GM18505 (cell line): ENCODE measurements around the gene ANKRD42.

ENCODE experiments used
- ATAC-seq: cut with Tn5 transposase; IDR thresholded peaks from one replicate; pipeline ENCODE4 v1.9.1; 2021; ENCODE audit not compliant: unreplicated experiment
- POLR2A ChIP-seq: IDR thresholded peaks from 4 replicates; pipeline ENCODE4 v1.6.1; 2011; ENCODE audit warnings: borderline replicate concordance; ENCODE audit not compliant: insufficient read depth, insufficient read length; ENCODE audit errors: extremely low read depth

Gene ANKRD42

GRCh38 chr11:83193315-83194280, at the start of gene ANKRD42:
Gene ANKRD42 (plus strand): TSS chr11:83193712. CDS start chr11:83194671, 959 bp downstream.
- ATAC-seq, result peak; percentile 92
- peak; percentile 58 for TF ChIP-seq POLR2A

GRCh38 chr11:83147895-83148294, 45.6 kb upstream of the ANKRD42 start:
- ATAC-seq, result no peak

GRCh38 chr11:83150450-83150849, 43.1 kb upstream of the ANKRD42 start:
- no peak for TF ChIP-seq POLR2A
- no peak for ATAC-seq

More at GRCh38 chr11:83147895-83148294, 45.6 kb upstream of the ANKRD42 start:
- no peak for TF ChIP-seq POLR2A

- no peak for ATAC-seq
- no peak for TF ChIP-seq POLR2A
These were observed 42.1 kb upstream of the ANKRD42 start for GRCh38 chr11:83151274-83151977.

GRCh38 chr11:83152264-83152663, 41.2 kb upstream of the ANKRD42 start:
- TF ChIP-seq POLR2A, result no peak
- no peak for ATAC-seq

- no peak for ATAC-seq
- TF ChIP-seq POLR2A, result no peak
These were observed 39.7 kb upstream of the ANKRD42 start for GRCh38 chr11:83153764-83154163.

GRCh38 chr11:83156144-83156995, 37.1 kb upstream of the ANKRD42 start:
- TF ChIP-seq POLR2A, result no peak

GRCh38 chr11:83156996-83157593, 36.4 kb upstream of the ANKRD42 start, which contains the start of gene PCF11:
Gene PCF11 (plus strand): TSS chr11:83157131. CDS start chr11:83157440, 309 bp downstream.
- peak; percentile 2 for ATAC-seq

More at GRCh38 chr11:83156144-83156995, 37.1 kb upstream of the ANKRD42 start:
- peak; percentile 92 for ATAC-seq

GRCh38 chr11:83157594-83158356, 35.7 kb upstream of the ANKRD42 start:
- no peak for ATAC-seq
- peak; percentile 61 for TF ChIP-seq POLR2A

More at GRCh38 chr11:83156996-83157593, 36.4 kb upstream of the ANKRD42 start, which contains the start of gene PCF11:
- TF ChIP-seq POLR2A, result peak; percentile 97

GRCh38 chr11:83158357-83158786, 35.1 kb upstream of the ANKRD42 start:
- no peak for TF ChIP-seq POLR2A
- no peak for ATAC-seq
